NT2/D1 (cell line): ENCODE results near the gene KIAA1549.

Experiments
- SUZ12 ChIP-seq: IDR thresholded peaks from 2 replicates; pipeline ENCODE4 v1.6.1; 2011; ENCODE audit not compliant: insufficient read length, insufficient read depth; ENCODE audit errors: extremely low read depth
- YY1 ChIP-seq: IDR thresholded peaks from 2 replicates; pipeline ENCODE4 v1.6.1; 2011; ENCODE audit not compliant: insufficient read length, insufficient read depth
- ZNF274 ChIP-seq: IDR thresholded peaks from 2 replicates; pipeline ENCODE4 v1.6.1; 2011; ENCODE audit warnings: mild to moderate bottlenecking, low read depth, low read length

DNA sequence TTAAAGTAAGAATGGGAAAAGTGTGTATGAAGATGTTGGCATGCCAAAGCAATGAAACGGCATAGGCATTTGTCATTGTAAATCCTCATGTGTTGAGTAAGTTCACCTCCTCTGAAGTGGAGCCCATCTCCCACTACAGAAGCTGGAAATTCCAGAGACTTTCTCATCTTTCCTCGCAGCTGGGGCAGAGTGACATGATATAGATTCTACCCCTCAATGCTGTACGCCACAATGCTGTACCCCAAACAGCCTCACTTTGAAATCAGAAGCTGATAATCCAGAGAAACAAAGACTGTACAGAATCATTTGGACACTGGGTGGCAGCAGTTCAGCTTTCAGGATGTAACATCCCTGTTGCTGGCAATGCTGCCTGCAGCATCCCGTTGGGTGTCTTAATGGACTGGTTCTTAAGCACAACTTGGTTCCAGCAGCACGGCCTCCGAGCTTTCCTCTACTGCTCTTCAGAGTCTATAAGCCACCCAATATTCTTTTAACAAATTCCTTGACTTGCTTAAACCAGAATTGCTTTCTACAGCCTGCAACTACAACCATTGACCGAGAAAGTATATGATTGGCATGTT is 35.8 kb upstream of the KIAA1549 start:
- TF ChIP-seq ZNF274 (no peak), YY1 (no peak), SUZ12 (no peak)
